ENCODE data around the gene TMEFF2. TPM values are rescaled to one million over a fixed set of nuclear protein-coding genes. Genes with fewer than 3 reads are reported as not detected.

TMEFF2 gene
- total and polyA plus RNA-seq, 2 experiments from 2014 or later = 1.7 to 2.2 TPM

DNA sequence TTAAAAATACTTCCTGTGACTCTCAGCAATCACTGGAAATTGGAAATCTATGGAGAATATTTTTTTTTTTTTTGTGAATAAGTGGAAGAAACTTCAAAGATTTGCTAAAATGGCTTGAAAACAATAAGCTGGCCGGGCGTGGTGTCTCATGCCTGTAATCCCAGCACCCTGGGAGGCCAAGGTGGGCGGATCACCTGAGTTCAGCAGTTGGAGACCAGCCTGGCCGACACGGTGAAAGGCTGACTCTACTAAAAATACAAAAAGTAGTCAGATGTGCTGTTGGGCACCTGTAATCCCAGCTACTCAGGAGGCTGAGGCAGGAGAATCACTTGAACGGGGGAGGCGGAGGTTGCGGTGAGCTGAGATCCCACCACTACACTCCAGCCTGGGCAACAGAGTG, 192.3 kb downstream of the TMEFF2 start:
- H3K36me3 Mint-ChIP-seq (ENCODE audit: low read depth) = no peaks in the 10 kb centered on the region; the same call in 2 of the 3 replicates
- peaks cover 32% of the 10 kb centered on the region for H3K4me1 Mint-ChIP-seq
- no peak for ATAC-seq
- no peaks in the 10 kb centered on the region; the same call in 2 of the 3 replicates for H3K9me3 Mint-ChIP-seq
- H3K9me2 ChIP-seq (ENCODE audit: insufficient read depth) = no peaks in the 10 kb centered on the region
- no peaks in the 10 kb centered on the region for H3K79me2 ChIP-seq (replicated peaks; ENCODE audit: insufficient read depth)
- H3K27ac ChIP-seq (ENCODE audit: low read depth) = no peak overlapping the region
- DNase-seq (ENCODE audit: low spot score) = no peak
- H3K36me3 ChIP-seq (ENCODE audit: insufficient read depth) = no peaks in the 10 kb centered on the region
- H3K4me3 Mint-ChIP-seq = no peak overlapping the region
- H3K27me3 ChIP-seq (ENCODE audit: insufficient read depth) = no peaks in the 10 kb centered on the region
- H3K4me2 ChIP-seq = no peak overlapping the region
- H3K4me1 ChIP-seq (ENCODE audit: insufficient read depth) = peaks cover 7% of the 10 kb centered on the region; the same call in 1 of the 2 replicates
- TF ChIP-seq POLR2AphosphoS5 (IDR thresholded peaks at IDR 0.05; ENCODE audit: low read depth) (no peak), CREB1 (CRISPR knock-in tag; IDR thresholded peaks at IDR 0.05; ENCODE audit: low read depth) (no peak), REST (IDR thresholded peaks at IDR 0.05; ENCODE audit: unreplicated experiment) (no peak), STAT1 (IDR thresholded peaks at IDR 0.05; ENCODE audit: unreplicated experiment) (no peak), ZNF114 (CRISPR knock-in tag; IDR thresholded peaks at IDR 0.05) (no peak), ZNF331 (CRISPR knock-in tag; IDR thresholded peaks at IDR 0.05; ENCODE audit: low read depth) (no peak), EZH2phosphoT487 (IDR thresholded peaks at IDR 0.05; ENCODE audit: unreplicated experiment) (no peak), NANOG (IDR thresholded peaks at IDR 0.05; ENCODE audit: borderline replicate concordance) (no peak)
- TF ChIP-seq, protein P1, sequence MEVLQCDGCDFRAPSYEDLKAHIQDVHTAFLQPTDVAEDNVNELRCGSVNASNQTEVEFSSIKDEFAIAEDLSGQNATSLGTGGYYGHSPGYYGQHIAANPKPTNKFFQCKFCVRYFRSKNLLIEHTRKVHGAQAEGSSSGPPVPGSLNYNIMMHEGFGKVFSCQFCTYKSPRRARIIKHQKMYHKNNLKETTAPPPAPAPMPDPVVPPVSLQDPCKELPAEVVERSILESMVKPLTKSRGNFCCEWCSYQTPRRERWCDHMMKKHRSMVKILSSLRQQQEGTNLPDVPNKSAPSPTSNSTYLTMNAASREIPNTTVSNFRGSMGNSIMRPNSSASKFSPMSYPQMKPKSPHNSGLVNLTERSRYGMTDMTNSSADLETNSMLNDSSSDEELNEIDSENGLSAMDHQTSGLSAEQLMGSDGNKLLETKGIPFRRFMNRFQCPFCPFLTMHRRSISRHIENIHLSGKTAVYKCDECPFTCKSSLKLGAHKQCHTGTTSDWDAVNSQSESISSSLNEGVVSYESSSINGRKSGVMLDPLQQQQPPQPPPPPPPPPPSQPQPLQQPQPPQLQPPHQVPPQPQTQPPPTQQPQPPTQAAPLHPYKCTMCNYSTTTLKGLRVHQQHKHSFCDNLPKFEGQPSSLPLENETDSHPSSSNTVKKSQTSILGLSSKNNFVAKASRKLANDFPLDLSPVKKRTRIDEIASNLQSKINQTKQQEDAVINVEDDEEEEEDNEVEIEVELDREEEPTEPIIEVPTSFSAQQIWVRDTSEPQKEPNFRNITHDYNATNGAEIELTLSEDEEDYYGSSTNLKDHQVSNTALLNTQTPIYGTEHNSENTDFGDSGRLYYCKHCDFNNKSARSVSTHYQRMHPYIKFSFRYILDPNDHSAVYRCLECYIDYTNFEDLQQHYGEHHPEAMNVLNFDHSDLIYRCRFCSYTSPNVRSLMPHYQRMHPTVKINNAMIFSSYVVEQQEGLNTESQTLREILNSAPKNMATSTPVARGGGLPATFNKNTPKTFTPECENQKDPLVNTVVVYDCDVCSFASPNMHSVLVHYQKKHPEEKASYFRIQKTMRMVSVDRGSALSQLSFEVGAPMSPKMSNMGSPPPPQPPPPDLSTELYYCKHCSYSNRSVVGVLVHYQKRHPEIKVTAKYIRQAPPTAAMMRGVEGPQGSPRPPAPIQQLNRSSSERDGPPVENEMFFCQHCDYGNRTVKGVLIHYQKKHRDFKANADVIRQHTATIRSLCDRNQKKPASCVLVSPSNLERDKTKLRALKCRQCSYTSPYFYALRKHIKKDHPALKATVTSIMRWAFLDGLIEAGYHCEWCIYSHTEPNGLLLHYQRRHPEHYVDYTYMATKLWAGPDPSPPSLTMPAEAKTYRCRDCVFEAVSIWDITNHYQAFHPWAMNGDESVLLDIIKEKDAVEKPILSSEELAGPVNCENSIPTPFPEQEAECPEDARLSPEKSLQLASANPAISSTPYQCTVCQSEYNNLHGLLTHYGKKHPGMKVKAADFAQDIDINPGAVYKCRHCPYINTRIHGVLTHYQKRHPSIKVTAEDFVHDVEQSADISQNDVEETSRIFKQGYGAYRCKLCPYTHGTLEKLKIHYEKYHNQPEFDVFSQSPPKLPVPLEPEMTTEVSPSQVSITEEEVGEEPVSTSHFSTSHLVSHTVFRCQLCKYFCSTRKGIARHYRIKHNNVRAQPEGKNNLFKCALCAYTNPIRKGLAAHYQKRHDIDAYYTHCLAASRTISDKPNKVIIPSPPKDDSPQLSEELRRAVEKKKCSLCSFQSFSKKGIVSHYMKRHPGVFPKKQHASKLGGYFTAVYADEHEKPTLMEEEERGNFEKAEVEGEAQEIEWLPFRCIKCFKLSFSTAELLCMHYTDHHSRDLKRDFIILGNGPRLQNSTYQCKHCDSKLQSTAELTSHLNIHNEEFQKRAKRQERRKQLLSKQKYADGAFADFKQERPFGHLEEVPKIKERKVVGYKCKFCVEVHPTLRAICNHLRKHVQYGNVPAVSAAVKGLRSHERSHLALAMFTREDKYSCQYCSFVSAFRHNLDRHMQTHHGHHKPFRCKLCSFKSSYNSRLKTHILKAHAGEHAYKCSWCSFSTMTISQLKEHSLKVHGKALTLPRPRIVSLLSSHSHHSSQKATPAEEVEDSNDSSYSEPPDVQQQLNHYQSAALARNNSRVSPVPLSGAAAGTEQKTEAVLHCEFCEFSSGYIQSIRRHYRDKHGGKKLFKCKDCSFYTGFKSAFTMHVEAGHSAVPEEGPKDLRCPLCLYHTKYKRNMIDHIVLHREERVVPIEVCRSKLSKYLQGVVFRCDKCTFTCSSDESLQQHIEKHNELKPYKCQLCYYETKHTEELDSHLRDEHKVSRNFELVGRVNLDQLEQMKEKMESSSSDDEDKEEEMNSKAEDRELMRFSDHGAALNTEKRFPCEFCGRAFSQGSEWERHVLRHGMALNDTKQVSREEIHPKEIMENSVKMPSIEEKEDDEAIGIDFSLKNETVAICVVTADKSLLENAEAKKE (CRISPR knock-in tag; IDR thresholded peaks at IDR 0.05) = no peak
- TF ChIP-seq, protein P2, sequence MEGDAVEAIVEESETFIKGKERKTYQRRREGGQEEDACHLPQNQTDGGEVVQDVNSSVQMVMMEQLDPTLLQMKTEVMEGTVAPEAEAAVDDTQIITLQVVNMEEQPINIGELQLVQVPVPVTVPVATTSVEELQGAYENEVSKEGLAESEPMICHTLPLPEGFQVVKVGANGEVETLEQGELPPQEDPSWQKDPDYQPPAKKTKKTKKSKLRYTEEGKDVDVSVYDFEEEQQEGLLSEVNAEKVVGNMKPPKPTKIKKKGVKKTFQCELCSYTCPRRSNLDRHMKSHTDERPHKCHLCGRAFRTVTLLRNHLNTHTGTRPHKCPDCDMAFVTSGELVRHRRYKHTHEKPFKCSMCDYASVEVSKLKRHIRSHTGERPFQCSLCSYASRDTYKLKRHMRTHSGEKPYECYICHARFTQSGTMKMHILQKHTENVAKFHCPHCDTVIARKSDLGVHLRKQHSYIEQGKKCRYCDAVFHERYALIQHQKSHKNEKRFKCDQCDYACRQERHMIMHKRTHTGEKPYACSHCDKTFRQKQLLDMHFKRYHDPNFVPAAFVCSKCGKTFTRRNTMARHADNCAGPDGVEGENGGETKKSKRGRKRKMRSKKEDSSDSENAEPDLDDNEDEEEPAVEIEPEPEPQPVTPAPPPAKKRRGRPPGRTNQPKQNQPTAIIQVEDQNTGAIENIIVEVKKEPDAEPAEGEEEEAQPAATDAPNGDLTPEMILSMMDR (conservative IDR thresholded peaks at IDR 0.05; ENCODE audit: low read depth in 2 of 2) = no peak
- TF ChIP-seq, protein P3, sequence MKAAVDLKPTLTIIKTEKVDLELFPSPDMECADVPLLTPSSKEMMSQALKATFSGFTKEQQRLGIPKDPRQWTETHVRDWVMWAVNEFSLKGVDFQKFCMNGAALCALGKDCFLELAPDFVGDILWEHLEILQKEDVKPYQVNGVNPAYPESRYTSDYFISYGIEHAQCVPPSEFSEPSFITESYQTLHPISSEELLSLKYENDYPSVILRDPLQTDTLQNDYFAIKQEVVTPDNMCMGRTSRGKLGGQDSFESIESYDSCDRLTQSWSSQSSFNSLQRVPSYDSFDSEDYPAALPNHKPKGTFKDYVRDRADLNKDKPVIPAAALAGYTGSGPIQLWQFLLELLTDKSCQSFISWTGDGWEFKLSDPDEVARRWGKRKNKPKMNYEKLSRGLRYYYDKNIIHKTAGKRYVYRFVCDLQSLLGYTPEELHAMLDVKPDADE (IDR thresholded peaks at IDR 0.05) = no peak
- H3K27ac Mint-ChIP-seq = no peak overlapping the region
- H3K27me3 Mint-ChIP-seq (ENCODE audit: insufficient read depth, low read depth, poor library complexity) = peaks cover 3% of the 10 kb centered on the region
- H3K4me3 ChIP-seq = no peak overlapping the region
- no peak overlapping the region for H2AFZ ChIP-seq
- no peaks in the 10 kb centered on the region for H4K20me1 ChIP-seq (replicated peaks; ENCODE audit: insufficient read depth)
- H3F3A ChIP-seq (replicated peaks; ENCODE audit: low read depth) = no peaks in the 10 kb centered on the region
